Activated CD8-positive, alpha-beta memory T cell treated with anti-CD3 and anti-CD28 coated beads for 36 hours (primary cell): Measurements from ENCODE around the gene GLI1. TPM values are rescaled to one million over a fixed set of nuclear protein-coding genes. Genes with fewer than 3 reads are reported as not detected.

Experiments used
- CTCF ChIA-PET: fragments of 350-600 bp; sonication (Branson Sonifier 250); formaldehyde crosslinking; loops from one replicate; lab custom pipeline; 2021; ENCODE audit warnings: antibody characterized with exemption; lab: Charles Lee
- POLR2A ChIA-PET: fragments of 350-600 bp; sonication (Branson Sonifier 250); formaldehyde crosslinking; loops from one replicate; lab custom pipeline; 2021; ENCODE audit warnings: antibody characterized with exemption; lab: Charles Lee
- total RNA-seq, 2 experiments: library from RNA; stranded (reverse); gene quantifications; one replicate each; pipeline ENCODE4 v1.2.3, GENCODE V29; 2021

The GLI1 gene
- total RNA-seq, 2 experiments from 2014 or later: 0.46 to 0.50 TPM

- POLR2A ChIA-PET: no interaction called here
These were observed 7.8 kb downstream of the GLI1 start for GRCh38 chr12:57467212-57467874.

DNA sequence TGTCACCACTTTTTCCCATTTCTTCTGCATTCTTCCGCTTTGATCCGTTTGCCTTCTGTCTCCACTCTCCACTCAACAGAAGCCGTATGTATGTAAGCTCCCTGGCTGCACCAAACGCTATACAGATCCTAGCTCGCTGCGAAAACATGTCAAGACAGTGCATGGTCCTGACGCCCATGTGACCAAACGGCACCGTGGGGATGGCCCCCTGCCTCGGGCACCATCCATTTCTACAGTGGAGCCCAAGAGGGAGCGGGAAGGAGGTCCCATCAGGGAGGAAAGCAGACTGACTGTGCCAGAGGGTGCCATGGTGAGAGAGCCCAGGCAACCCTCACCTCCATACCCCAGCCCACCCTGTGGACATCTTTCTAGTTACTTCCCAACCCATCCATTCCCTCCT, 8.3 kb downstream of the GLI1 start:
- POLR2A ChIA-PET: no interaction called here
- CTCF ChIA-PET: no interaction called here

More at GRCh38 chr12:57467212-57467874, 7.8 kb downstream of the GLI1 start:
- CTCF ChIA-PET: no interaction called here

DNA sequence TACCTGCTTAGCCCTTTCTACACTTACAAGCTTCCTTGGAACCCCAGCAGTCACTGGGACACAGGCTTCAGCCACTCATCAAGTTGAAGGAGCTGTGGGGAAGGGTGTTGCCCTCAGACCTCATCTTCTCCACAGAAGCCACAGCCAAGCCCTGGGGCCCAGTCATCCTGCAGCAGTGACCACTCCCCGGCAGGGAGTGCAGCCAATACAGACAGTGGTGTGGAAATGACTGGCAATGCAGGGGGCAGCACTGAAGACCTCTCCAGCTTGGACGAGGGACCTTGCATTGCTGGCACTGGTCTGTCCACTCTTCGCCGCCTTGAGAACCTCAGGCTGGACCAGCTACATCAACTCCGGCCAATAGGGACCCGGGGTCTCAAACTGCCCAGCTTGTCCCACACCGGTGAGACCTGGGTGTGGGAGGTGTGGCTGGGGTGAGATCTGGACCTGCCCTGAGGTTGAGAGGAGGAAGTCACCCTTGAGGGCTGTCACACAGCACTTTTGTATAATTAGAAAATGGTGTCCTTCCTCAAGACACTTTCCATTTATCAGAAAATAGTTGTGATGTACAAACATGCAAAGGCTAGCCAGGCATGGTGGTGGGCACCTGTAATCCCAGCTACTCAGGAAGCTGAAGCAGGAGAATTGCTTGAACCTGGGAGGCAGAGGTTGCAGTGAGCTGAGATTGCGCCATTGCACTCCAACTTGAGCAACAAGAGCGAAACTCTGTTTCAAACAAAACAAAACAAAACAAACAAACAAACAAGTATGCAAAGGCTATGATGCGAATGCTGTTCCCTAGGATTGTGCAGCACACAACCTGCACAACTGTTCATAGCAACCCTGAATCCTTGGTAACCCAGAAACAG, 9.9 kb downstream of the GLI1 start:
- ChIA-PET CTCF (no interaction called here), POLR2A (interaction anchor here (0.7 kb wide), 1 partner anchor 14 kb away, joined by 3 read pairs; no protein-coding TSS in a partner anchor)

GRCh38 chr12:57470286-57470969, 10.8 kb downstream of the GLI1 start:
- CTCF ChIA-PET: interaction anchor here (0.9 to 1.4 kb wide), 2 partner anchors 9 to 207 kb away, joined by 3 read pairs; no protein-coding TSS in a partner anchor
- POLR2A ChIA-PET: interaction anchor here (0.6 to 0.7 kb wide), 2 partner anchors 15 to 142 kb away, joined by 3 read pairs; no protein-coding TSS in a partner anchor

DNA sequence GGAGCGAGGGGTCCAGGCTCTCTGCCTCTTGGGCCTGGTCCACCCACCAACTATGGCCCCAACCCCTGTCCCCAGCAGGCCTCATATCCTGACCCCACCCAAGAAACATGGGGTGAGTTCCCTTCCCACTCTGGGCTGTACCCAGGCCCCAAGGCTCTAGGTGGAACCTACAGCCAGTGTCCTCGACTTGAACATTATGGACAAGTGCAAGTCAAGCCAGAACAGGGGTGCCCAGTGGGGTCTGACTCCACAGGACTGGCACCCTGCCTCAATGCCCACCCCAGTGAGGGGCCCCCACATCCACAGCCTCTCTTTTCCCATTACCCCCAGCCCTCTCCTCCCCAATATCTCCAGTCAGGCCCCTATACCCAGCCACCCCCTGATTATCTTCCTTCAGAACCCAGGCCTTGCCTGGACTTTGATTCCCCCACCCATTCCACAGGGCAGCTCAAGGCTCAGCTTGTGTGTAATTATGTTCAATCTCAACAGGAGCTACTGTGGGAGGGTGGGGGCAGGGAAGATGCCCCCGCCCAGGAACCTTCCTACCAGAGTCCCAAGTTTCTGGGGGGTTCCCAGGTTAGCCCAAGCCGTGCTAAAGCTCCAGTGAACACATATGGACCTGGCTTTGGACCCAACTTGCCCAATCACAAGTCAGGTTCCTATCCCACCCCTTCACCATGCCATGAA, 11.5 kb downstream of the GLI1 start:
- CTCF ChIA-PET: interaction anchor here (0.9 to 1.4 kb wide), 2 partner anchors 10 to 208 kb away, joined by 3 read pairs; no protein-coding TSS in a partner anchor
- POLR2A ChIA-PET: no interaction called here

DNA sequence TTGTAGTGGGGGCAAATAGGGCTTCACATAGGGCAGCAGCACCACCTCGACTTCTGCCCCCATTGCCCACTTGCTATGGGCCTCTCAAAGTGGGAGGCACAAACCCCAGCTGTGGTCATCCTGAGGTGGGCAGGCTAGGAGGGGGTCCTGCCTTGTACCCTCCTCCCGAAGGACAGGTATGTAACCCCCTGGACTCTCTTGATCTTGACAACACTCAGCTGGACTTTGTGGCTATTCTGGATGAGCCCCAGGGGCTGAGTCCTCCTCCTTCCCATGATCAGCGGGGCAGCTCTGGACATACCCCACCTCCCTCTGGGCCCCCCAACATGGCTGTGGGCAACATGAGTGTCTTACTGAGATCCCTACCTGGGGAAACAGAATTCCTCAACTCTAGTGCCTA, 12.1 kb downstream of the GLI1 start:
- POLR2A ChIA-PET: no interaction called here

DNA sequence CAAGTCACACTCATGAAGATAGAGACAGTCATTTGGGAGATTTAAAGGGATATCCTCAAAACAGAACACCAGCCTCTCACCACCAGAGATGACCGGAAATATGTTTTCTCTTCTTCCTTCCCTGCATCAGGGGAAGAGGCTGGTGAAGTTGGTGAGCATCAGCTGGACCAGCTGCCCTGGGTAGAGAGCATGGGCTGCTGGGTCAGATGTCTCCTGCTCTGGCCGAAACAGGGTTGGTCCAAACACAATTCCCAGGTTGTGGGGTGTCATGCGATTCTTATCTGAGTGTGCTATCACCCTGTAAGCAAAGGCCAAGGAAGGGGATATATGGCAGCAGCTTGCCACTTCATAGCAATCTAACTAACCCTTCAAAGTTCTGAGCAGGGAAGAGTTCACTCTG, 12.8 kb downstream of the GLI1 start:
- POLR2A ChIA-PET: no interaction called here
- CTCF ChIA-PET: interaction anchor here (0.6 to 1.8 kb wide), 3 partner anchors 17 to 420 kb away, joined by 3 to 5 read pairs (median 4); partner anchors contain the start of gene INHBE

More for the DNA sequence above, 12.1 kb downstream of the GLI1 start:
- CTCF ChIA-PET: interaction anchor here (0.9 to 1.8 kb wide), 4 partner anchors 11 to 208 kb away, joined by 3 to 5 read pairs (median 3); partner anchors contain the start of gene INHBE

GRCh38 chr12:57473392-57473791, 13.8 kb downstream of the GLI1 start:
- CTCF ChIA-PET: interaction anchor here (1.7 to 8.5 kb wide), 3 partner anchors 12 to 110 kb away, joined by 3 to 120 read pairs (median 5); partner anchors contain the start of genes GLI1 and INHBE
- POLR2A ChIA-PET: interaction anchor here (1.4 kb wide), 1 partner anchor 10 kb away, joined by 5 read pairs; no protein-coding TSS in a partner anchor

DNA sequence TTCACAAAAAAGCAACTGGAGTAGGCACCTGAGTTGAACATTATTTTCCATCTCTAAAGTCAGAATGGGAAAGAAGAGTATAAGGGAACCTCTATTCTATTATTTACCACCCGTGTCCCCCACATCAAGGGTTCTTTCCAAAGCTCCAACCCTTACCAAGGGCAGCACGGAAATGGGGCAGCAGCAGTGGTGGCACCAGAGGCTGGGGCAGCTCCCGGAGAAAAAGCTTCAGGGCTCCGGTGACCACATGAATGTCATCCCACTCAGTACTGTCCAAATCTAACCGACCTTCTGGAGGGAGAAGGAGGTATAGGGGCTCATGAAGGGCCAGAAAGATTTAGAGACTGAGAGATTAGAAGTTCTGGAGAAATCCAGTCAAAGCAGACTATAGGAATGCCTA, 14.3 kb downstream of the GLI1 start:
- CTCF ChIA-PET: interaction anchor here (0.5 to 8.5 kb wide), 3 partner anchors 13 to 195 kb away, joined by 3 to 120 read pairs (median 4); partner anchors contain the start of gene GLI1
- POLR2A ChIA-PET: interaction anchor here (1.4 kb wide), 1 partner anchor 10 kb away, joined by 5 read pairs; no protein-coding TSS in a partner anchor

DNA sequence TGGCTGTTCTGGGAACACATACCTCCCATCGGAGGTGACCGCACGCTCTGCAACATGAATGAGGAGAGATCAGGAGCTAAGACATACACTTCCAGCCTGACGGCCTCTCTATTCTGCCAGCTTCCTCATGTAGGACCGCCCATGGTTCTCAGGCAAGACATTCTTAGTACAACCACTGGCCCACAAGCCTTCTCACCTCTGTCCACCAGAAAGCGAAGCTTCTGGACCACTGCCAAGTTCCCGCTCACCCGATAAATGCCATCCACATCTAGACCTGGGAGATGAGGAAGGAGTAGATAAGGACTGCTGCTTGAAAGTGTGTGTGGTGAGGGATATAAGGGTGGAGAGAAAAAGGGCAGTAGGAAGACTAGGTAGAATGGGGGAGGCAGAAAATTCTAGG, 14.8 kb downstream of the GLI1 start:
- POLR2A ChIA-PET: interaction anchor here (1.4 kb wide), 1 partner anchor 11 kb away, joined by 5 read pairs; no protein-coding TSS in a partner anchor
- CTCF ChIA-PET: interaction anchor here (0.5 to 8.5 kb wide), 4 partner anchors 13 to 196 kb away, joined by 3 to 120 read pairs (median 4); partner anchors contain the start of gene GLI1

DNA sequence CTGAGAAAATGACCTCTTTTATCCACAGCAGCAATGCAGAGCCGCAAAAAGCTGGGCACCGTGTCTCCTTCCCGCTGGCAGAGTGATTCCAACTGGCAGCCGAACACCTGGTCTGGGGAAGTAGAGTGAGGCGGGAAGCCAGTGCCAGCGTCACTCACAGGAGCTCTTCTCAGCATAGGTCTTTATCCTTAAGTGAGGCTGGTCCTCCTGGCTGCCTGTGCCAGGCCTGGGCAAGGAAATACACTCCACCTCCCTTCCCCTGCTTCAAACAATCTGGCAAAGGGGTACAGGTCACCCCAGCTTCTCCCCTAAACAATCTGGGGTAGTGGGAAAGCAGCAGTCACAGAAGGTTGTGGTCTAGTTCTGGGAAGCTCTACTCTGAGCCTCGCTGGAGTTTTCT, 15.3 kb downstream of the GLI1 start:
- CTCF ChIA-PET: interaction anchor here (1.4 to 8.5 kb wide), 3 partner anchors 14 to 109 kb away, joined by 3 to 120 read pairs (median 5); partner anchors contain the start of gene GLI1
- POLR2A ChIA-PET: no interaction called here

DNA sequence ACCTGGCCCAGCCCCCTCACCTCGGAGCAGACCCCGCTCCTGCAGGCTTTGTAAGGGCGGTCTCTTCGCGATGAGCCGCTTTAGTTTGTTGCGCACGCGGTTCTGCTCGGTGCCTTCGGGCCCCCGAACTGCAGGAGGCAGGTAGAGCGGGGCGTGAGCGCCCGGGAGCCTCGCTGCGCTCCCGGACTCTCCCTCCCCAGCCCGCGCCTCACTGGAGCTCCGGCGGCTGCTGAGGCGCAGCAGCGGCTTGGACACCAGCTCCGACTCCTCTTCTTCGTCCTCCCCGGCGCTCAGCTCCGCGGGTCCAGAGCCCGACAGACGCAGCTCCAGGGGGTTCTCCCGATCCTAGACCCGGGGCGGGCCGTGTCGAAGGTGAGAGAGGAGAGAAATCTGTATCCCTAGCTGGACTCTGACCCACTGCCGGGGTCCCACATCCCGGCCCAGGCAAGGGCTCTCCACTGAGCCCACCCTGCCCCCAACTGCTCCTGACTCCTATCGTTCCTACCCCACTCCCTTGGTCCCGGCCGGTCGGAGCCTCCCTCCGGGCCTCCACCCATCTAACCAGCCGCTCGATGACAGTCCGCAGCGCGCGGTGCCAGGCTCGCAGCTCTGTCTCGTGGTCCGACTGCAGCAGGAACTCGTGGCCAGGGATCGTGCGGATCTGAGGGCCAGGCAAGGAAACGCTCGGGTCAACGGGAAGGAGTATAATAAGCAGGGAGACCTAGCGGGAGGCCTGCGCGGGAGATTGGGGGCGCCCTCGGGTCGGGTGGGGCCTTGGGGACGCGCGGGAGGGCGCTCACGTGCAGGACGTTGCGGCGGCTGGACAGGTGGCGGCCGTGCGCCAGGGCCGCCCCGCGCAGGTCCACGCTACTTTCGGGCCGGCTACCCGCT, 15.9 kb downstream of the GLI1 start:
- ChIA-PET CTCF (interaction anchor here (0.8 to 8.5 kb wide), 6 partner anchors 10 to 108 kb away, joined by 3 to 120 read pairs (median 6); partner anchors contain the start of genes DDIT3 and GLI1), POLR2A (interaction anchor here (0.6 to 2.4 kb wide), 2 partner anchors 14 to 16 kb away, joined by 3 to 8 read pairs; partner anchors contain the start of gene GLI1)

GRCh38 chr12:57476162-57476992, 16.8 kb downstream of the GLI1 start:
- ChIA-PET POLR2A (interaction anchor here (1.0 to 2.4 kb wide), 5 partner anchors 10 to 380 kb away, joined by 3 to 8 read pairs (median 5); partner anchors contain the start of gene DDIT3), CTCF (interaction anchor here (0.8 to 8.5 kb wide), 10 partner anchors 10 to 263 kb away, joined by 3 to 120 read pairs (median 4); partner anchors contain the start of genes DDIT3 and GLI1)

- POLR2A ChIA-PET: interaction anchor here (0.5 to 2.4 kb wide), 7 partner anchors 9 to 896 kb away, joined by 3 to 8 read pairs (median 3); partner anchors contain the start of gene DDIT3
- CTCF ChIA-PET: interaction anchor here (0.8 to 8.5 kb wide), 9 partner anchors 9 to 264 kb away, joined by 3 to 120 read pairs (median 4); partner anchors contain the start of genes DDIT3 and GLI1
These were observed 17.6 kb downstream of the GLI1 start for GRCh38 chr12:57476993-57477709.
